NCI-H2227 (cell line): ENCODE data around the gene L3MBTL1.

Experiments
- DNase-seq: peaks from one replicate; lab custom pipeline; 2025; ENCODE audit not compliant: unreplicated experiment; lab: John Stamatoyannopoulos, UW

Gene L3MBTL1

GRCh38 chr20:43558412-43559146, 51.1 kb downstream of the L3MBTL1 start, which contains the start of gene SGK2:
Gene SGK2, plus strand, starts transcription at chr20:43559027. Its CDS starts 7,469 bp downstream, at chr20:43566496.
- DNase-seq: no peak

- DNase-seq: no peak
These were observed 51.9 kb downstream of the L3MBTL1 start for GRCh38 chr20:43559147-43559987.

GRCh38 chr20:43560974-43561373, 53.5 kb downstream of the L3MBTL1 start:
- DNase-seq: no peak

- no peak for DNase-seq
These were observed 55.9 kb downstream of the L3MBTL1 start for GRCh38 chr20:43563429-43563828.

GRCh38 chr20:43563991-43564390, 56.5 kb downstream of the L3MBTL1 start:
- no peak for DNase-seq

- no peak for DNase-seq
These were observed 57.0 kb downstream of the L3MBTL1 start for GRCh38 chr20:43564455-43564854.

GRCh38 chr20:43564993-43565757, 57.7 kb downstream of the L3MBTL1 start:
- DNase-seq: no peak

- no peak for DNase-seq
These were observed 58.2 kb downstream of the L3MBTL1 start for GRCh38 chr20:43565758-43566104.

GRCh38 chr20:43567477-43567876, 60.0 kb downstream of the L3MBTL1 start:
- DNase-seq: no peak

GRCh38 chr20:43568706-43569105, 61.2 kb downstream of the L3MBTL1 start:
- DNase-seq: no peak

GRCh38 chr20:43569282-43569681, 61.8 kb downstream of the L3MBTL1 start:
- no peak for DNase-seq

- no peak for DNase-seq
These were observed 63.0 kb downstream of the L3MBTL1 start for GRCh38 chr20:43570496-43570895.

GRCh38 chr20:43571310-43571709, 63.8 kb downstream of the L3MBTL1 start:
- DNase-seq: no peak

- DNase-seq: no peak
These were observed 64.3 kb downstream of the L3MBTL1 start for GRCh38 chr20:43571771-43572170.

GRCh38 chr20:43572891-43573290, 65.4 kb downstream of the L3MBTL1 start:
- DNase-seq: no peak

GRCh38 chr20:43576108-43576507, 68.6 kb downstream of the L3MBTL1 start:
- DNase-seq: no peak

- no peak for DNase-seq
These were observed 72.6 kb downstream of the L3MBTL1 start for GRCh38 chr20:43579861-43580793.

- no peak for DNase-seq
These were observed 75.8 kb downstream of the L3MBTL1 start for GRCh38 chr20:43583133-43583864.

- DNase-seq: no peak
These were observed 76.5 kb downstream of the L3MBTL1 start for GRCh38 chr20:43583982-43584432.
